Renal cortical epithelial cell (primary cell): ENCODE measurements around the gene CEP20. TPM values are rescaled to one million over a fixed set of nuclear protein-coding genes. Genes with fewer than 3 reads are reported as not detected.
A peak's percentile ranks its signal among the peaks of the same experiment; 100 is the strongest.
"Not testable (repeated sequence)": the region's sequence is repeated elsewhere in the genome, so short reads cannot be mapped to it uniquely, and the experiment has no call there.

Experiments used
- DNase-seq: peaks from one replicate; pipeline ENCODE4 v3.0.0-alpha.2; 2011; ENCODE audit warnings: low read depth
- total RNA-seq: library from RNA; depleted of rRNA; stranded (reverse); fragments of >200 nt; gene quantifications from 2 replicates; pipeline ENCODE4 v1.2.3, GENCODE V29; 2014

The CEP20 gene
- total RNA-seq = 42.1 and 60.3 TPM in 2 replicates

GRCh38 chr16:15888072-15888976 is at the start of gene CEP20:
CEP20 (minus strand) TSS chr16:15888603; CDS start chr16:15888585, 18 bp downstream.
- DNase-seq = peak; percentile 96

- DNase-seq = not testable (repeated sequence)
These were observed 48.4 kb upstream of the CEP20 start for GRCh38 chr16:15936809-15937208.

GRCh38 chr16:15934991-15935390 is 46.6 kb upstream of the CEP20 start:
- no peak for DNase-seq

GRCh38 chr16:15933781-15934180 is 45.4 kb upstream of the CEP20 start:
- DNase-seq = no peak

- DNase-seq = no peak
These were observed 44.5 kb upstream of the CEP20 start for GRCh38 chr16:15932939-15933338.

- no peak for DNase-seq
These were observed 40.1 kb upstream of the CEP20 start for GRCh38 chr16:15928261-15929104.

- no peak for DNase-seq
These were observed 37.2 kb upstream of the CEP20 start for GRCh38 chr16:15925631-15926030.

- DNase-seq = no peak
These were observed 36.6 kb upstream of the CEP20 start for GRCh38 chr16:15924996-15925395.

GRCh38 chr16:15919331-15919730 is 30.9 kb upstream of the CEP20 start:
- no peak for DNase-seq

- not testable (repeated sequence) for DNase-seq
These were observed 29.9 kb upstream of the CEP20 start for GRCh38 chr16:15918314-15918713.

GRCh38 chr16:15916323-15916722 is 27.9 kb upstream of the CEP20 start:
- no peak for DNase-seq

- no peak for DNase-seq
These were observed 27.2 kb upstream of the CEP20 start for GRCh38 chr16:15915555-15916081.

- DNase-seq = no peak
These were observed 24.8 kb upstream of the CEP20 start for GRCh38 chr16:15913046-15913698.

- no peak for DNase-seq
These were observed 22.8 kb upstream of the CEP20 start for GRCh38 chr16:15911198-15911597.

GRCh38 chr16:15907863-15908478 is 19.6 kb upstream of the CEP20 start:
- DNase-seq = peak; percentile 27

- DNase-seq = no peak
These were observed 18.0 kb upstream of the CEP20 start for GRCh38 chr16:15906439-15906838.

- DNase-seq = no peak
These were observed 15.6 kb upstream of the CEP20 start for GRCh38 chr16:15903960-15904359.

- no peak for DNase-seq
These were observed 12.6 kb upstream of the CEP20 start for GRCh38 chr16:15900901-15901500.

- no peak for DNase-seq
These were observed 12.0 kb upstream of the CEP20 start for GRCh38 chr16:15900357-15900756.

- DNase-seq = peak; percentile 98
These were observed 11.2 kb upstream of the CEP20 start for GRCh38 chr16:15899538-15900100.

- DNase-seq = no peak
These were observed 10.3 kb upstream of the CEP20 start for GRCh38 chr16:15898654-15899053.
